Effector memory CD4-positive, alpha-beta T cell (primary cell): ENCODE measurements around the gene PIEZO2.

Source experiments
- DNase-seq, 3 donors: peaks; one replicate each; pipeline ENCODE4 v3.0.0-alpha.2; 2020
- H3K27ac ChIP-seq: 2 replicates; pipeline ENCODE4 v1.7.0; 2013; ENCODE audit warnings: mild to moderate bottlenecking, low read length, moderate library complexity; ENCODE audit not compliant: insufficient read depth, poor library complexity, severe bottlenecking
- H3K27me3 ChIP-seq: replicated peaks from 2 replicates; pipeline ENCODE4 v1.7.0; 2013; ENCODE audit warnings: mild to moderate bottlenecking, low read length; ENCODE audit not compliant: insufficient read depth, control insufficient read depth, poor library complexity, severe bottlenecking
- H3K36me3 ChIP-seq: 2 replicates; pipeline ENCODE4 v1.7.0; 2013; ENCODE audit warnings: mild to moderate bottlenecking, low read length, moderate library complexity; ENCODE audit not compliant: control insufficient read depth, insufficient read depth
- H3K4me1 ChIP-seq: 2 replicates; pipeline ENCODE4 v1.7.0; 2013; ENCODE audit warnings: low read length, mild to moderate bottlenecking; ENCODE audit not compliant: control insufficient read depth, insufficient read depth, poor library complexity, severe bottlenecking
- H3K4me3 ChIP-seq: 2 replicates; pipeline ENCODE4 v1.7.0; 2013; ENCODE audit warnings: low read length, low read depth, mild to moderate bottlenecking; ENCODE audit not compliant: insufficient read depth, poor library complexity, severe bottlenecking
- H3K9me3 ChIP-seq: 2 replicates; pipeline ENCODE4 v1.7.0; 2013; ENCODE audit warnings: mild to moderate bottlenecking, low read length, moderate library complexity; ENCODE audit not compliant: control insufficient read depth

PIEZO2 gene

DNA sequence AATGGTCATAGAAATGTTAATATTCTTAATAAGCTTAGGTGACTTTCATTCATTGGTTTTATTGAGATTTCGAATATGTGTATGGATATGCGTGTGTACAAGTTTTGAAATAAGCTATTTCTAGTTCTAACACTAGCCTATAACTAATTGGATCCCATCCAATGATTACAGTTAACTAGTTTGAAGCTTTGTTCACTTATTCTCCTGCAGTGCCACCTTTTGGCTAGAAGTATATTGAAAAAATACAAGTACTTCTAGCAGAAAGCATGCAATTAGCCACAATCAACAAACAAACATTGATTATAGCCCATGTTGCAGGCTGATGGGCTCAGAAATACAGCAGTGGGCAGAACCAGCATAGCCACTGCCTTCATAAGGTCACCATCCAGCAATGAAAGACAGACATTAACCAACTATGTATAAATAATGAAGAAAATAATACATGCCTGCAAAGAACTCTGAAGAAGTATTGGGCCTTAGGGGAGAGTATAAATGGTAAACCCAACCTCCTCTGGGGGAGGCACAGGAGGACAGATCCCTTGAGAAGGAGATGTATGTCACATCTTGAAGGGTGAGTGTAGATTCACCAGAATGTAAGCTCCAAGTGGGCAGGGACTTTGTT is 5.1 kb upstream of the PIEZO2 start:
- no peaks in the 10 kb centered on the region for H3K9me3 ChIP-seq

DNA sequence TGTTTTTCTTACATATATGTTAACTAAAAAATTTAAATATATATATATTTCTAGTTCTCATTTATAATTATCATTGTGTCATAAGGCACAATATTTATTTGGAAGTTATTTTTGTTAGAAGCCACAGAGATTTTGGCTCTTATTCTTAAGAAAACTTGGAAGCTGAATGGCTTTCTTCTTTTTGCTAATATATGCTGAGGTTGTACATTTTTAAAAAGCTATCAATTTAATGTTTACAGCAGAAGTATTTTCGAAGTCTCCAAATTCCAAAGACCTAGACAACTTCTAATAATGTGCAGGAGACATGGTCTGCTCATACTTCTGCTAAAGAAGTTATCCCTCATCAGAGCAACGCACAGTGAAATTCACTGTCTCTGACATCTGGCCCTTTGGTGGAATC is 3.7 kb upstream of the PIEZO2 start:
- Histone ChIP-seq H3K27ac (no peak overlapping the region), H3K36me3 (no peaks in the 10 kb centered on the region), H3K9me3 (no peaks in the 10 kb centered on the region)

More for the DNA sequence above, 5.1 kb upstream of the PIEZO2 start:
- no peak overlapping the region for H3K27ac ChIP-seq
- no peak for DNase-seq
- H3K4me3 ChIP-seq, result no peak overlapping the region
- no peaks in the 10 kb centered on the region for H3K4me1 ChIP-seq
- H3K36me3 ChIP-seq, result no peaks in the 10 kb centered on the region
- H3K27me3 ChIP-seq, result no peaks in the 10 kb centered on the region

DNA sequence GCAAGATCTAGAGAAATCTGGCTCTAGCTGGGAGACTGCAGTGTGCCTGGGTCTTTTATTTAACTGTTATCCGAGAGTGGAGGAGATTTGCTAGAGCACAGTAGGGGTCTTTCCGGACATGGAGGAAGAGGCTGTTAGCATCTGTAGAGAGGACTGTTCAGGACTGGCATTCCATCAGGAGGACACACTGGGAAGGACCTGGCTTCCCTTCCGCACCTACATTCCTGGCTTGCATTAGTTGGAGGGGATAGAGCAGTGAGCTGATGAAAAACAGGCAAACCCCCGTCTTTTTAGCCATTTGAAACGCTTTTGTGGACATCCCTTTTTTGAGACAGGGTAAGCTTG is 874 bp upstream of the PIEZO2 start:
- H3K36me3 ChIP-seq, result no peaks in the 10 kb centered on the region
- H3K9me3 ChIP-seq, result no peaks in the 10 kb centered on the region
- no peak overlapping the region for H3K4me3 ChIP-seq
- DNase-seq, result no peak
- no peaks in the 10 kb centered on the region for H3K27me3 ChIP-seq
- H3K27ac ChIP-seq, result no peak overlapping the region
- no peaks in the 10 kb centered on the region for H3K4me1 ChIP-seq

More for the DNA sequence above, 3.7 kb upstream of the PIEZO2 start:
- Histone ChIP-seq H3K4me1 (no peaks in the 10 kb centered on the region), H3K27me3 (no peaks in the 10 kb centered on the region), H3K4me3 (no peak overlapping the region)
- DNase-seq, result no peak

- Histone ChIP-seq H3K36me3 (no peaks in the 10 kb centered on the region), H3K9me3 (no peaks in the 10 kb centered on the region), H3K27me3 (no peaks in the 10 kb centered on the region), H3K4me3 (no peak overlapping the region), H3K4me1 (no peaks in the 10 kb centered on the region), H3K27ac (no peak overlapping the region)
- no peak for DNase-seq
These were observed 509 bp downstream of the PIEZO2 start for GRCh38 chr18:11148680-11149440.

GRCh38 chr18:11147962-11148679 is 1.2 kb downstream of the PIEZO2 start:
- DNase-seq, result no peak
- H3K27me3 ChIP-seq, result no peaks in the 10 kb centered on the region
- H3K4me3 ChIP-seq, result no peak overlapping the region
- no peaks in the 10 kb centered on the region for H3K36me3 ChIP-seq
- no peaks in the 10 kb centered on the region for H3K9me3 ChIP-seq
- no peak overlapping the region for H3K27ac ChIP-seq
- H3K4me1 ChIP-seq, result no peaks in the 10 kb centered on the region

DNA sequence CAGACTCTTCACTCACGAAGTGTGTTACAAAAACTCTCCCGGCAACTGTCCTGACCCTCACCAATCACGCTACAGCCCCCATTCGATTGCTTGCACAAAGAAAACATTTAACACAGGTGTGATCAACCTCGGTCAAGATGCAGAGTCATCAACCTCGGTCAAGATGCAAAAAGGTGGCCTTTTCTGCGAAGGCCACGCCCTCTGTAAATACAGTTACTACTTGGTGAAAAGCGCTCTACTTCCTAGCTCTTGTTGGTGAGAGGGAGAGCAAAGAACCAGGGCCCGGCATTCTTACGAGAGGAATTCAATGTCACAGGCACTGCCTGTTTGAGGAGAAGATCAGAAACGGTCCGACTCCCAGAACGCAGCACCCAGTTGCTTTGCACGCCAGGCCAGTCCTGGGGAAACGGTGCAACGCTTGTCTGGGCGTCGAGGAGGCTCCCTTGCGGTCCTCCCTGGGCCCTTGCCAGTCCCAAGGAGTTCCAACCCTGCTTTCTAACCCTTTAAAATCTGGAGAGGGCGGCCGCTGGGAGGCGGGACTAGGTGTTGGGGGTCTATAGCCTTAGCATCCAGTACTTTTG is 1.9 kb downstream of the PIEZO2 start:
- Histone ChIP-seq H3K27me3 (no peaks in the 10 kb centered on the region), H3K4me1 (no peaks in the 10 kb centered on the region), H3K4me3 (no peak overlapping the region), H3K36me3 (no peaks in the 10 kb centered on the region), H3K27ac (no peak overlapping the region), H3K9me3 (no peaks in the 10 kb centered on the region)
- DNase-seq, result no peak

- H3K4me1 ChIP-seq, result no peaks in the 10 kb centered on the region
- H3K4me3 ChIP-seq, result no peak overlapping the region
- no peak for DNase-seq
- H3K9me3 ChIP-seq, result no peaks in the 10 kb centered on the region
- H3K36me3 ChIP-seq, result no peaks in the 10 kb centered on the region
- H3K27me3 ChIP-seq, result no peaks in the 10 kb centered on the region
- H3K27ac ChIP-seq, result no peak overlapping the region
These were observed 2.4 kb downstream of the PIEZO2 start for GRCh38 chr18:11146947-11147345.

- Histone ChIP-seq H3K27me3 (no peaks in the 10 kb centered on the region), H3K27ac (no peak overlapping the region), H3K9me3 (no peaks in the 10 kb centered on the region), H3K36me3 (no peaks in the 10 kb centered on the region), H3K4me1 (no peaks in the 10 kb centered on the region), H3K4me3 (no peak overlapping the region)
- DNase-seq, result no peak
These were observed 3.0 kb downstream of the PIEZO2 start for GRCh38 chr18:11146238-11146946.

GRCh38 chr18:11145413-11146191 is 3.8 kb downstream of the PIEZO2 start:
- no peaks in the 10 kb centered on the region for H3K9me3 ChIP-seq
- no peaks in the 10 kb centered on the region for H3K27me3 ChIP-seq
- no peak overlapping the region for H3K4me3 ChIP-seq
- no peaks in the 10 kb centered on the region for H3K4me1 ChIP-seq
- H3K27ac ChIP-seq, result no peak overlapping the region
- no peak for DNase-seq
- H3K36me3 ChIP-seq, result no peaks in the 10 kb centered on the region
